Measurements from ENCODE around the gene SIK3. TPM values are rescaled to one million over a fixed set of nuclear protein-coding genes. Genes with fewer than 3 reads are reported as not detected.

Gene SIK3
- total RNA-seq, 1 experiment from 2014 or later = 33.3 TPM

- CTCF ChIA-PET = interaction anchor here (0.7 to 2.5 kb wide), 2 partner anchors 21 to 43 kb away, joined by 3 to 7 read pairs; no protein-coding TSS in a partner anchor
- H3K4me3 Mint-ChIP-seq (ENCODE audit: unreplicated experiment) = no peak overlapping the region
- intact Hi-C loops (cut with micrococcal nuclease) = no loop called here
- H3K9me3 Mint-ChIP-seq (ENCODE audit: unreplicated experiment) = no peaks in the 10 kb centered on the region
- DNase-seq (ENCODE audit: unreplicated experiment) = no peak
- TF ChIP-seq CTCF (IDR thresholded peaks at IDR 0.05; ENCODE audit: unreplicated experiment) = no peak
- no peaks in the 10 kb centered on the region for H3K36me3 Mint-ChIP-seq (ENCODE audit: insufficient read depth, unreplicated experiment)
- no peaks in the 10 kb centered on the region for H3K27me3 Mint-ChIP-seq (ENCODE audit: insufficient read depth, unreplicated experiment)
- H3K4me1 Mint-ChIP-seq (ENCODE audit: insufficient read depth, unreplicated experiment) = peaks cover 26% of the 10 kb centered on the region
- H3K27ac Mint-ChIP-seq (ENCODE audit: low read depth, unreplicated experiment) = no peak overlapping the region
- BruUV-seq (replicated peaks) = no TSS peak
- POLR2A ChIA-PET = interaction anchor here (1.4 kb wide), 1 partner anchor 13 kb away, joined by 3 read pairs; no protein-coding TSS in a partner anchor
These were observed 13.2 kb downstream of the SIK3 start for GRCh38 chr11:117084992-117085391.

- BruUV-seq (replicated peaks) = no TSS peak
- TF ChIP-seq CTCF (IDR thresholded peaks at IDR 0.05; ENCODE audit: unreplicated experiment) = no peak
- no peaks in the 10 kb centered on the region for H3K9me3 Mint-ChIP-seq (ENCODE audit: unreplicated experiment)
- POLR2A ChIA-PET = interaction anchor here (0.7 to 1.6 kb wide), 5 partner anchors 10 to 98 kb away, joined by 3 to 4 read pairs (median 3); no protein-coding TSS in a partner anchor
- H3K4me3 Mint-ChIP-seq (ENCODE audit: unreplicated experiment) = no peak overlapping the region
- no peaks in the 10 kb centered on the region for H3K36me3 Mint-ChIP-seq (ENCODE audit: insufficient read depth, unreplicated experiment)
- intact Hi-C loops (cut with micrococcal nuclease) = no loop called here
- peaks cover 21% of the 10 kb centered on the region for H3K4me1 Mint-ChIP-seq (ENCODE audit: insufficient read depth, unreplicated experiment)
- no peaks in the 10 kb centered on the region for H3K27me3 Mint-ChIP-seq (ENCODE audit: insufficient read depth, unreplicated experiment)
- CTCF ChIA-PET = interaction anchor here (1.0 to 2.5 kb wide), 3 partner anchors 10 to 23 kb away, joined by 3 to 7 read pairs (median 3); no protein-coding TSS in a partner anchor
- DNase-seq (ENCODE audit: unreplicated experiment) = no peak
- H3K27ac Mint-ChIP-seq (ENCODE audit: low read depth, unreplicated experiment) = no peak overlapping the region
These were observed 15.0 kb downstream of the SIK3 start for GRCh38 chr11:117083011-117083935.

- intact Hi-C loops (cut with micrococcal nuclease) = no loop called here
- BruUV-seq (replicated peaks) = no TSS peak
- Mint-ChIP-seq H3K27me3 (ENCODE audit: insufficient read depth, unreplicated experiment) (no peaks in the 10 kb centered on the region), H3K4me3 (ENCODE audit: unreplicated experiment) (no peak overlapping the region), H3K9me3 (ENCODE audit: unreplicated experiment) (no peaks in the 10 kb centered on the region), H3K4me1 (ENCODE audit: insufficient read depth, unreplicated experiment) (peaks cover 21% of the 10 kb centered on the region), H3K27ac (ENCODE audit: low read depth, unreplicated experiment) (no peak overlapping the region), H3K36me3 (ENCODE audit: insufficient read depth, unreplicated experiment) (no peaks in the 10 kb centered on the region)
- TF ChIP-seq CTCF (IDR thresholded peaks at IDR 0.05; ENCODE audit: unreplicated experiment) = no peak
- no peak for DNase-seq (ENCODE audit: unreplicated experiment)
- CTCF ChIA-PET = no interaction called here
- POLR2A ChIA-PET = interaction anchor here (0.6 to 1.6 kb wide), 2 partner anchors 9 to 294 kb away, joined by 3 to 4 read pairs; partner anchors contain the start of gene ZPR1
These were observed 16.3 kb downstream of the SIK3 start for GRCh38 chr11:117081908-117082307.

GRCh38 chr11:117080370-117080769 lies 17.9 kb downstream of the SIK3 start:
- no TSS peak for BruUV-seq (replicated peaks)
- intact Hi-C loops (cut with micrococcal nuclease) = no loop called here
- Mint-ChIP-seq H3K9me3 (ENCODE audit: unreplicated experiment) (no peaks in the 10 kb centered on the region), H3K4me3 (ENCODE audit: unreplicated experiment) (no peak overlapping the region), H3K4me1 (ENCODE audit: insufficient read depth, unreplicated experiment) (peaks cover 21% of the 10 kb centered on the region), H3K27me3 (ENCODE audit: insufficient read depth, unreplicated experiment) (no peaks in the 10 kb centered on the region), H3K27ac (ENCODE audit: low read depth, unreplicated experiment) (no peak overlapping the region), H3K36me3 (ENCODE audit: insufficient read depth, unreplicated experiment) (no peaks in the 10 kb centered on the region)
- ChIA-PET CTCF (interaction anchor here (0.6 to 2.4 kb wide), 4 partner anchors 15 to 214 kb away, joined by 3 to 9 read pairs (median 3); no protein-coding TSS in a partner anchor), POLR2A (interaction anchor here (0.7 to 6.1 kb wide), 7 partner anchors 9 to 180 kb away, joined by 3 to 87 read pairs (median 3); partner anchors contain the start of gene SIK3)
- DNase-seq (ENCODE audit: unreplicated experiment) = no peak
- TF ChIP-seq CTCF (IDR thresholded peaks at IDR 0.05; ENCODE audit: unreplicated experiment) = no peak
